Measurements from ENCODE around the gene MYLK2.

The MYLK2 gene

GRCh38 chr20:31868853-31869672 lies 49.9 kb downstream of the MYLK2 start:
- no CpG with 5 or more reads among the region's 12 CpGs for WGBS, 2 donors (ENCODE audit: extremely low coverage in 2 of 2, insufficient read length in 2 of 2, insufficient replicate concordance in 1 of 2)
- H3K4me2 ChIP-seq (ENCODE audit: insufficient read depth, low read length, poor library complexity, severe bottlenecking): no peak overlapping the region
- H2BK15ac ChIP-seq (ENCODE audit: low read length): no peak overlapping the region

GRCh38 chr20:31869673-31869941 lies 50.5 kb downstream of the MYLK2 start:
- no peak for DNase-seq (ENCODE audit: low spot score)
- Histone ChIP-seq H2AK5ac (ENCODE audit: low read depth, low read length) (peak overlapping the region; percentile 78), H2BK12ac (ENCODE audit: low read length) (peak overlapping the region; percentile 47), H3K4me2 (ENCODE audit: insufficient read depth, low read length, poor library complexity, severe bottlenecking) (peak overlapping the region; percentile 98), H2BK120ac (ENCODE audit: low read depth, low read length) (no peak overlapping the region), H3K14ac (ENCODE audit: low read length) (peak overlapping the region; percentile 97), H3K27ac (replicated peaks; ENCODE audit: low read length) (no peak overlapping the region), H2BK15ac (ENCODE audit: low read length) (no peak overlapping the region), H3K9me3 (replicated peaks in 1 of 2; ENCODE audit: control insufficient read depth in 2 of 2, insufficient read depth in 1 of 2, low read depth in 1 of 2, low read length in 2 of 2) (peaks cover 0 to 1% of the 10 kb centered on the region in 2 donors), H3K27me3 (ENCODE audit: control insufficient read depth in 3 of 3, insufficient read depth in 3 of 3, low read depth in 1 of 3, low read length in 3 of 3) (peaks cover 0 to 30% (median 5%) of the 10 kb centered on the region in 3 experiments), H3K9ac (ENCODE audit: low read depth, low read length, poor library complexity) (peak overlapping the region; percentile 94), H3K36me3 (replicated peaks in 1 of 2; ENCODE audit: control insufficient read depth in 2 of 2, insufficient read depth in 2 of 2, low read length in 2 of 2) (peaks cover 0 to 23% of the 10 kb centered on the region in 2 donors), H2BK5ac (ENCODE audit: low read length) (peak overlapping the region; percentile 31), H3K79me1 (ENCODE audit: low read depth, low read length) (no peaks in the 10 kb centered on the region), H2AFZ (ENCODE audit: low read length) (peak overlapping the region; percentile 89), H3K4ac (ENCODE audit: low read length) (no peak overlapping the region), H4K8ac (ENCODE audit: low read depth, low read length) (no peak overlapping the region), H3K23ac (ENCODE audit: low read depth, low read length, poor library complexity) (peak overlapping the region; percentile 92), H3K18ac (ENCODE audit: low read length) (peak overlapping the region; percentile 93), H3K4me1 (ENCODE audit: control insufficient read depth in 2 of 2, insufficient read depth in 1 of 2, low read depth in 1 of 2, low read length in 2 of 2) (peaks cover 5 to 12% of the 10 kb centered on the region in 2 donors), H4K91ac (ENCODE audit: low read depth, low read length, poor library complexity) (no peak overlapping the region), H3K4me3 (ENCODE audit: low read length in 2 of 2) (peak overlapping the region; percentile 68 to 76)
- WGBS, 2 donors (ENCODE audit: extremely low coverage in 2 of 2, insufficient read length in 2 of 2, insufficient replicate concordance in 1 of 2): no CpG with 5 or more reads among the region's 1 CpG

More at GRCh38 chr20:31868853-31869672, 49.9 kb downstream of the MYLK2 start:
- H3K27ac ChIP-seq (replicated peaks; ENCODE audit: low read length): no peak overlapping the region
- H3K36me3 ChIP-seq (replicated peaks in 1 of 2; ENCODE audit: control insufficient read depth in 2 of 2, insufficient read depth in 2 of 2, low read length in 2 of 2): peaks cover 0 to 28% of the 10 kb centered on the region in 2 donors
- peak overlapping the region; percentile 2 for H3K4ac ChIP-seq (ENCODE audit: low read length)
- peak overlapping the region; percentile 78 for H2AK5ac ChIP-seq (ENCODE audit: low read depth, low read length)
- no peak overlapping the region for H3K14ac ChIP-seq (ENCODE audit: low read length)
- H3K4me3 ChIP-seq (ENCODE audit: low read length in 2 of 2): peak overlapping the region in 1 of 2 donors; percentile 68
- no peak overlapping the region for H2BK5ac ChIP-seq (ENCODE audit: low read length)
- DNase-seq (ENCODE audit: low spot score): no peak
- peak overlapping the region; percentile 47 for H3K23ac ChIP-seq (ENCODE audit: low read depth, low read length, poor library complexity)
- no peak overlapping the region for H4K91ac ChIP-seq (ENCODE audit: low read depth, low read length, poor library complexity)
- H2AFZ ChIP-seq (ENCODE audit: low read length): peak overlapping the region; percentile 89
- no peak overlapping the region for H2BK120ac ChIP-seq (ENCODE audit: low read depth, low read length)
- peak overlapping the region; percentile 47 for H2BK12ac ChIP-seq (ENCODE audit: low read length)
- peak overlapping the region; percentile 94 for H3K9ac ChIP-seq (ENCODE audit: low read depth, low read length, poor library complexity)
- no peaks in the 10 kb centered on the region for H3K79me1 ChIP-seq (ENCODE audit: low read depth, low read length)
- H4K8ac ChIP-seq (ENCODE audit: low read depth, low read length): no peak overlapping the region
- H3K27me3 ChIP-seq (ENCODE audit: control insufficient read depth in 3 of 3, insufficient read depth in 3 of 3, low read depth in 1 of 3, low read length in 3 of 3): peaks cover 0 to 30% (median 5%) of the 10 kb centered on the region in 3 experiments
- H3K18ac ChIP-seq (ENCODE audit: low read length): peak overlapping the region; percentile 18
- H3K9me3 ChIP-seq (replicated peaks in 1 of 2; ENCODE audit: control insufficient read depth in 2 of 2, insufficient read depth in 1 of 2, low read depth in 1 of 2, low read length in 2 of 2): peaks cover 0 to 1% of the 10 kb centered on the region in 2 donors
- peaks cover 5 to 12% of the 10 kb centered on the region in 2 donors for H3K4me1 ChIP-seq (ENCODE audit: control insufficient read depth in 2 of 2, insufficient read depth in 1 of 2, low read depth in 1 of 2, low read length in 2 of 2)

GRCh38 chr20:31869942-31870725 lies 51.0 kb downstream of the MYLK2 start, which contains the start of the genes DUSP15 and TTLL9:
Gene DUSP15, minus strand, starts transcription at chr20:31870527. Its CDS starts 190 bp downstream, at chr20:31870337.
Gene TTLL9, plus strand, starts transcription at chr20:31870634. Its CDS starts 493 bp downstream, at chr20:31871127.
- H2AK5ac ChIP-seq (ENCODE audit: low read depth, low read length): peak within 1 kb of the TSS; percentile 78
- H2BK5ac ChIP-seq (ENCODE audit: low read length): peak within 1 kb of the TSS; percentile 31
- DNase-seq (ENCODE audit: low spot score): peak; percentile 42
- peak within 1 kb of the TSS; percentile 94 for H3K9ac ChIP-seq (ENCODE audit: low read depth, low read length, poor library complexity)
- H3K9me3 ChIP-seq (replicated peaks in 1 of 2; ENCODE audit: control insufficient read depth in 2 of 2, insufficient read depth in 1 of 2, low read depth in 1 of 2, low read length in 2 of 2): peaks cover 0 to 1% of the 10 kb centered on the region in 2 donors
- peak within 1 kb of the TSS; percentile 2 for H3K4ac ChIP-seq (ENCODE audit: low read length)
- peaks cover 0 to 30% (median 5%) of the 10 kb centered on the region in 3 experiments for H3K27me3 ChIP-seq (ENCODE audit: control insufficient read depth in 3 of 3, insufficient read depth in 3 of 3, low read depth in 1 of 3, low read length in 3 of 3)
- H3K4me1 ChIP-seq (ENCODE audit: control insufficient read depth in 2 of 2, insufficient read depth in 1 of 2, low read depth in 1 of 2, low read length in 2 of 2): peaks cover 5 to 12% of the 10 kb centered on the region in 2 donors
- H3K23ac ChIP-seq (ENCODE audit: low read depth, low read length, poor library complexity): peak within 1 kb of the TSS; percentile 92
- H2BK15ac ChIP-seq (ENCODE audit: low read length): peak within 1 kb of the TSS; percentile 24
- H3K18ac ChIP-seq (ENCODE audit: low read length): peak within 1 kb of the TSS; percentile 93
- no peak within 1 kb of the TSS for H4K8ac ChIP-seq (ENCODE audit: low read depth, low read length)
- no CpG with 5 or more reads among the region's 80 CpGs for WGBS, 2 donors (ENCODE audit: extremely low coverage in 2 of 2, insufficient read length in 2 of 2, insufficient replicate concordance in 1 of 2)
- H3K14ac ChIP-seq (ENCODE audit: low read length): peak within 1 kb of the TSS; percentile 97
- no peaks in the 10 kb centered on the region for H3K79me1 ChIP-seq (ENCODE audit: low read depth, low read length)
- H3K27ac ChIP-seq (replicated peaks; ENCODE audit: low read length): no peak within 1 kb of the TSS
- no peak within 1 kb of the TSS for H4K91ac ChIP-seq (ENCODE audit: low read depth, low read length, poor library complexity)
- peak within 1 kb of the TSS; percentile 47 for H2BK12ac ChIP-seq (ENCODE audit: low read length)
- no peak within 1 kb of the TSS for H2BK120ac ChIP-seq (ENCODE audit: low read depth, low read length)
- peak within 1 kb of the TSS; percentile 98 for H3K4me2 ChIP-seq (ENCODE audit: insufficient read depth, low read length, poor library complexity, severe bottlenecking)
- peak within 1 kb of the TSS; percentile 68 to 76 for H3K4me3 ChIP-seq (ENCODE audit: low read length in 2 of 2)
- H3K36me3 ChIP-seq (replicated peaks in 1 of 2; ENCODE audit: control insufficient read depth in 2 of 2, insufficient read depth in 2 of 2, low read length in 2 of 2): peaks cover 0 to 23% of the 10 kb centered on the region in 2 donors
- H2AFZ ChIP-seq (ENCODE audit: low read length): peak within 1 kb of the TSS; percentile 89

Measured in neuronal stem cell (in vitro differentiated cells).